ENCODE results near the gene RBBP7. TPM values are rescaled to one million over a fixed set of nuclear protein-coding genes. Genes with fewer than 3 reads are reported as not detected.

Gene RBBP7
- polyA plus RNA-seq (2013, experiment 1 of 2) = 90.4 TPM
- 99.7 TPM for polyA plus RNA-seq (2013, experiment 2 of 2)

DNA sequence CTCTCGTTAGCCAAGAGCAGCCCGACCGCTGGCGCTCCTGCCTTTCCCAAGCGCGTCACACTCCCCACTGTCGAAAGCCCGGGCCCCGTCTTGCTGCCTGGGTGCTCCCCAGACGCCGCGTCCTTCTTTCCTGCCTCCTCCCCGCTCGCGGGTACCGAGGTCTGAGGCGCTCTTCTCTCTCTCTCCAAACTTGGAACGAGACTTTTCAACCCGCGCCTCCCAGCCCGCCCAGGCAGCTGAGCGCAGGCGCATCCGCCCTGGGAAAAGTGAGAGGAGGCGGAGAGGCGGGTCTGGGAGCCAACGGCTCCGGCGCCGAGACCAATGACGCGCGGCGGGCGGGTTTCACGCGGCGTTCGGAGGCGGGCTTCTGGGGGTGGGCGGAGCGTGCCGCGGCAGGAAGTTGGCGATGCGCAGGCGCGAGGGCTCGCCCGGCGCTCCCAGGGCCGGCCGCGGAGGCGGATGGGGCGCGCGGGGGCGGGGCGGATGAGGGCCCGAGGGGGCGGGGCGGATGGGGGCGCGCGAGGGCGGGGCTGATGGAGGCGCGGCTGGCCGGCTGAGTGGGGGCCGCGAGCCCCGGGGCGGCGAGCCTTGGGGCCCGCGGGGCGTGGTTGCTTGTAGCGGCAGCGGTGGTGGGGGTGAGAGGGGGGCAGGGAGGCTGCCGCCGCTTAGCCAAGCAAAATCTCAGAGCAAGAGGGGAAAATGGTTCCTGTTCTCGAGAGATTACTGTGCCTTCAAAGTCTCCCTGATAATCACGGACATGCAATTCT lies at the start of gene RBBP7:
Gene RBBP7 (minus strand): TSS at position 268 of the 767 bp plus-strand sequence. CDS start 309 bp downstream, outside the sequence.
- Histone ChIP-seq H3K4me2 (ENCODE audit: low read length, poor library complexity, severe bottlenecking) (peak within 1 kb of the TSS; percentile 70), H3K4me1 (ENCODE audit: control insufficient read depth, insufficient read depth, low read depth, low read length) (peaks cover 5% of the 10 kb centered on the region), H2BK15ac (ENCODE audit: low read depth, poor library complexity, severe bottlenecking) (peak within 1 kb of the TSS; percentile 83), H2BK5ac (ENCODE audit: low read depth, low read length, poor library complexity, severe bottlenecking) (peak within 1 kb of the TSS; percentile 82), H3K9ac (ENCODE audit: low read length) (peak within 1 kb of the TSS; percentile 91), H3K14ac (ENCODE audit: low read length in 2 of 2) (no peak within 1 kb of the TSS), H2BK12ac (ENCODE audit: low read length in 2 of 2) (peak within 1 kb of the TSS; percentile 51 to 66), H3K27me3 (ENCODE audit: control insufficient read depth in 1 of 2, insufficient read depth in 1 of 2, low read length in 2 of 2) (peaks cover 0 to 41% of the 10 kb centered on the region in 2 experiments), H3K36me3 (ENCODE audit: control insufficient read depth in 1 of 2, insufficient read depth in 2 of 2, low read depth in 1 of 2, low read length in 2 of 2) (no peaks in the 10 kb centered on the region), H3K23ac (ENCODE audit: low read length in 2 of 2) (no peak within 1 kb of the TSS), H4K8ac (ENCODE audit: low read length) (peak within 1 kb of the TSS; percentile 95), H3K18ac (ENCODE audit: low read depth in 1 of 2, low read length in 2 of 2) (peak within 1 kb of the TSS; percentile 60 to 95), H3K4ac (ENCODE audit: low read depth in 1 of 2, low read length in 2 of 2) (peak within 1 kb of the TSS; percentile 78 to 87), H3K27ac (ENCODE audit: low read length, poor library complexity, severe bottlenecking) (peak within 1 kb of the TSS; percentile 95), H3K79me1 (replicated peaks; ENCODE audit: low read length, poor library complexity, severe bottlenecking) (no peaks in the 10 kb centered on the region), H2BK120ac (ENCODE audit: low read depth, low read length) (peak within 1 kb of the TSS; percentile 94), H2AFZ (ENCODE audit: low read depth, low read length) (peak within 1 kb of the TSS; percentile 2), H2AK5ac (ENCODE audit: low read length, severe bottlenecking) (no peak within 1 kb of the TSS), H3K4me3 (ENCODE audit: insufficient read depth in 1 of 2, low read depth in 1 of 2, low read length in 2 of 2) (peak within 1 kb of the TSS; percentile 74 to 93), H3K9me3 (ENCODE audit: control insufficient read depth, low read length) (no peaks in the 10 kb centered on the region), H4K91ac (ENCODE audit: low read length) (peak within 1 kb of the TSS; percentile 89)
- peak; percentile 90 for DNase-seq
- under 1% methylated on average over 14 of the region's 84 CpGs for WGBS

DNA sequence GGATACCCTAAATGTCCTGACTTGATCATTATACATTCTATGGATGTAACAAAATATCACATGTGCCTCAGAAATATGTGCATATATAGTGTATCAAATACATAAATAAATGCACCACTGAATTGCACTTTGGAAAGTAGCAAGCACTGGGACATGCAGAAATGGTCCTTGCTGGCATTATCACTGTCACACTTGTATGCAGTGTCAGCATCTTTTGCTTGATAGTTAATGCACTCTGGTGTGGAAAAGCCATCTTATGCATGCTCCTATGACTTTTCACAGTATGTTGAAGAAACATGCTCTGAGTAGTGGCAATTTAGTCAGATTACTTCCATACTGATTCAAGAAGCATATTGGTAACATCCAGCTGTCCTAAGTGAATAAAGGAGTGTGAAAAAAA lies 48.8 kb upstream of the RBBP7 start:
- no peak overlapping the region for H2BK5ac ChIP-seq (ENCODE audit: low read depth, low read length, poor library complexity, severe bottlenecking)
- H3K4ac ChIP-seq (ENCODE audit: low read depth in 1 of 2, low read length in 2 of 2) = no peak overlapping the region
- no peak overlapping the region for H3K4me2 ChIP-seq (ENCODE audit: low read length, poor library complexity, severe bottlenecking)
- no peak overlapping the region for H3K14ac ChIP-seq (ENCODE audit: low read length in 2 of 2)
- H3K27me3 ChIP-seq (ENCODE audit: control insufficient read depth in 1 of 2, insufficient read depth in 1 of 2, low read length in 2 of 2) = peaks cover 0 to 17% of the 10 kb centered on the region in 2 experiments
- H3K4me1 ChIP-seq (ENCODE audit: control insufficient read depth, insufficient read depth, low read depth, low read length) = no peaks in the 10 kb centered on the region
- no peak overlapping the region for H3K4me3 ChIP-seq (ENCODE audit: insufficient read depth in 1 of 2, low read depth in 1 of 2, low read length in 2 of 2)
- no peak overlapping the region for H3K27ac ChIP-seq (ENCODE audit: low read length, poor library complexity, severe bottlenecking)
- H2BK120ac ChIP-seq (ENCODE audit: low read depth, low read length) = no peak overlapping the region
- H3K18ac ChIP-seq (ENCODE audit: low read depth in 1 of 2, low read length in 2 of 2) = no peak overlapping the region
- H4K91ac ChIP-seq (ENCODE audit: low read length) = no peak overlapping the region
- H3K9ac ChIP-seq (ENCODE audit: low read length) = no peak overlapping the region
- H2BK12ac ChIP-seq (ENCODE audit: low read length in 2 of 2) = no peak overlapping the region
- H2AK5ac ChIP-seq (ENCODE audit: low read length, severe bottlenecking) = no peak overlapping the region
- no peaks in the 10 kb centered on the region for H3K9me3 ChIP-seq (ENCODE audit: control insufficient read depth, low read length)
- H4K8ac ChIP-seq (ENCODE audit: low read length) = no peak overlapping the region
- no peaks in the 10 kb centered on the region for H3K36me3 ChIP-seq (ENCODE audit: control insufficient read depth in 1 of 2, insufficient read depth in 2 of 2, low read depth in 1 of 2, low read length in 2 of 2)
- H3K23ac ChIP-seq (ENCODE audit: low read length in 2 of 2) = no peak overlapping the region
- H3K79me1 ChIP-seq (replicated peaks; ENCODE audit: low read length, poor library complexity, severe bottlenecking) = no peaks in the 10 kb centered on the region
- no peak for DNase-seq
- no peak overlapping the region for H2AFZ ChIP-seq (ENCODE audit: low read depth, low read length)
- no peak overlapping the region for H2BK15ac ChIP-seq (ENCODE audit: low read depth, poor library complexity, severe bottlenecking)

DNA sequence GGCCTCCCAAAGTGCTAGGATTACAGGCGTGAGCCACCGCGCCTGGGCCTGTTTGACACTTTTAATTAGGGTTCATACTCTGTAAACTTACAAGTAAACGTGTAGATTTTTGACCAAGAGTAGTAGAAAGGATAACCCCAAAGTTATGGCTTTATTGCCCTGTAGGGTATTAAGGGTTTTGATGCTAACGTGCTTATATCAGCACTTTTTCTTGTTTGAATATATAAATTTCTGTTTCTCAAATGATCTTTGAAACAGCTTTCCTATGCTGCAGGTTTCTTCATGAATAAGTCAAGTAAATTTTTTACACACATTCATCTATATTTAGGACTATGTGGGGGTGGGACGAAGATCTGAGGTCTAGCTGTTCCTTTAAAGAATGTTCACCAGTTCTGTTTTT lies 47.0 kb upstream of the RBBP7 start:
- Histone ChIP-seq H3K27ac (ENCODE audit: low read length, poor library complexity, severe bottlenecking) (no peak overlapping the region), H2BK12ac (ENCODE audit: low read length in 2 of 2) (no peak overlapping the region), H3K4me2 (ENCODE audit: low read length, poor library complexity, severe bottlenecking) (no peak overlapping the region), H3K14ac (ENCODE audit: low read length in 2 of 2) (no peak overlapping the region), H3K79me1 (replicated peaks; ENCODE audit: low read length, poor library complexity, severe bottlenecking) (no peaks in the 10 kb centered on the region), H3K4ac (ENCODE audit: low read depth in 1 of 2, low read length in 2 of 2) (no peak overlapping the region), H3K9me3 (ENCODE audit: control insufficient read depth, low read length) (no peaks in the 10 kb centered on the region), H2BK15ac (ENCODE audit: low read depth, poor library complexity, severe bottlenecking) (no peak overlapping the region), H4K8ac (ENCODE audit: low read length) (no peak overlapping the region), H3K9ac (ENCODE audit: low read length) (no peak overlapping the region), H2BK120ac (ENCODE audit: low read depth, low read length) (no peak overlapping the region), H3K4me1 (ENCODE audit: control insufficient read depth, insufficient read depth, low read depth, low read length) (no peaks in the 10 kb centered on the region), H3K23ac (ENCODE audit: low read length in 2 of 2) (no peak overlapping the region), H3K36me3 (ENCODE audit: control insufficient read depth in 1 of 2, insufficient read depth in 2 of 2, low read depth in 1 of 2, low read length in 2 of 2) (no peaks in the 10 kb centered on the region), H2AFZ (ENCODE audit: low read depth, low read length) (no peak overlapping the region), H2AK5ac (ENCODE audit: low read length, severe bottlenecking) (no peak overlapping the region), H4K91ac (ENCODE audit: low read length) (no peak overlapping the region), H3K4me3 (ENCODE audit: insufficient read depth in 1 of 2, low read depth in 1 of 2, low read length in 2 of 2) (no peak overlapping the region), H2BK5ac (ENCODE audit: low read depth, low read length, poor library complexity, severe bottlenecking) (no peak overlapping the region), H3K27me3 (ENCODE audit: control insufficient read depth in 1 of 2, insufficient read depth in 1 of 2, low read length in 2 of 2) (peaks cover 0 to 16% of the 10 kb centered on the region in 2 experiments), H3K18ac (ENCODE audit: low read depth in 1 of 2, low read length in 2 of 2) (no peak overlapping the region)
- WGBS = 80% methylated on average over 1 of the region's 6 CpGs
- DNase-seq = no peak

- Histone ChIP-seq H3K9me3 (ENCODE audit: control insufficient read depth, low read length) (no peaks in the 10 kb centered on the region), H3K4me3 (ENCODE audit: insufficient read depth in 1 of 2, low read depth in 1 of 2, low read length in 2 of 2) (no peak overlapping the region), H3K36me3 (ENCODE audit: control insufficient read depth in 1 of 2, insufficient read depth in 2 of 2, low read depth in 1 of 2, low read length in 2 of 2) (no peaks in the 10 kb centered on the region), H3K79me1 (replicated peaks; ENCODE audit: low read length, poor library complexity, severe bottlenecking) (no peaks in the 10 kb centered on the region), H2AK5ac (ENCODE audit: low read length, severe bottlenecking) (no peak overlapping the region), H4K91ac (ENCODE audit: low read length) (no peak overlapping the region), H3K23ac (ENCODE audit: low read length in 2 of 2) (no peak overlapping the region), H3K4ac (ENCODE audit: low read depth in 1 of 2, low read length in 2 of 2) (no peak overlapping the region), H3K27me3 (ENCODE audit: control insufficient read depth in 1 of 2, insufficient read depth in 1 of 2, low read length in 2 of 2) (peaks cover 0 to 12% of the 10 kb centered on the region in 2 experiments), H2BK120ac (ENCODE audit: low read depth, low read length) (no peak overlapping the region), H2BK12ac (ENCODE audit: low read length in 2 of 2) (no peak overlapping the region), H2BK5ac (ENCODE audit: low read depth, low read length, poor library complexity, severe bottlenecking) (no peak overlapping the region), H2BK15ac (ENCODE audit: low read depth, poor library complexity, severe bottlenecking) (no peak overlapping the region), H3K27ac (ENCODE audit: low read length, poor library complexity, severe bottlenecking) (no peak overlapping the region), H3K4me2 (ENCODE audit: low read length, poor library complexity, severe bottlenecking) (no peak overlapping the region), H3K14ac (ENCODE audit: low read length in 2 of 2) (no peak overlapping the region), H3K9ac (ENCODE audit: low read length) (no peak overlapping the region), H2AFZ (ENCODE audit: low read depth, low read length) (no peak overlapping the region), H3K18ac (ENCODE audit: low read depth in 1 of 2, low read length in 2 of 2) (no peak overlapping the region), H3K4me1 (ENCODE audit: control insufficient read depth, insufficient read depth, low read depth, low read length) (no peaks in the 10 kb centered on the region), H4K8ac (ENCODE audit: low read length) (no peak overlapping the region)
- 92% methylated on average over 2 of the region's 5 CpGs for WGBS
- no peak for DNase-seq
Observed at GRCh38 chrX:16916561-16916960, 46.4 kb upstream of the RBBP7 start.
